D721Med (cell line): ENCODE data around the gene PHLPP1.

Experiments
- DNase-seq: peaks from one replicate; pipeline ENCODE4 v3.0.0; 2011; ENCODE audit warnings: low spot score; ENCODE audit not compliant: insufficient read length
- FAIRE-seq: peaks from 2 replicates; lab custom pipeline; 2011; peaks lifted over from hg19 to GRCh38; lab: Jason Lieb, UNC
- TF ChIP-seq, protein P1 (sequence below): IDR thresholded peaks from 2 replicates; pipeline ENCODE4 v1.5.1; 2012; ENCODE audit warnings: mild to moderate bottlenecking, control low read depth; ENCODE audit not compliant: insufficient read depth; ENCODE audit errors: missing control alignments

PHLPP1 gene

DNA sequence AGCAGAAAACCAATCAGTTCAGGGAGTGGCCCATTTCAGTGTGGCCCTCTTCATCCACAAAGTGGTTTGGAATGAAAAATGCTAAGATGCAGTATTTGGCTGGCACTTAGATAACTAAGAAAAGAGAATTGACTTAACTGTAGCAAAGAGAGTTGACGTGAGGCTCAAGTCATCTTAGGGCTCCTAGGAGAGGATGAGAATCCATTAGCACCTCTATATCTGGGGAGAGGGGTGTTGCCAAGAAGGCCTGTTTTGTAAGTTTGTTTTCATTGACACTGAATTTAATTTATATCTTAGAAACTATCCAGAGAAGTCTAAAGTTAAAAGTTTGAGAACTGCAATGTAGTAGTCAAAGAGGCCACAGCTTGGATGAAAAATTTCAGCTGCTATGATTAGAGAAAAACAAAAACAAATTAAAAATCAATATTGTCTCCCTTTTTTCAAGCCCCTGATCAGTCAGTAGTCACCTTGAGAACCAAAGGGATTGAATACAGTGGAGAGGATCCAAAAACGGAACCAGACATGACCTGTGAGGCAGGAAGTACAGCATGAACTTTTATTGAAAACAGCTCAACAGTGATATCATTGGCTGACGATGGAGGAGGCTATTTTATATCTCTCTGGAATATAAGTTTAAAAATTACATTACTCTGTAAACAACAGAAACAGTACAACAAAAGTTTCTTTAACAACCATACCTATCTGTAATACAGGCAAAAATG is 52.7 kb downstream of the PHLPP1 start:
- no peak for FAIRE-seq
- no peak for DNase-seq
- TF ChIP-seq, protein P1, sequence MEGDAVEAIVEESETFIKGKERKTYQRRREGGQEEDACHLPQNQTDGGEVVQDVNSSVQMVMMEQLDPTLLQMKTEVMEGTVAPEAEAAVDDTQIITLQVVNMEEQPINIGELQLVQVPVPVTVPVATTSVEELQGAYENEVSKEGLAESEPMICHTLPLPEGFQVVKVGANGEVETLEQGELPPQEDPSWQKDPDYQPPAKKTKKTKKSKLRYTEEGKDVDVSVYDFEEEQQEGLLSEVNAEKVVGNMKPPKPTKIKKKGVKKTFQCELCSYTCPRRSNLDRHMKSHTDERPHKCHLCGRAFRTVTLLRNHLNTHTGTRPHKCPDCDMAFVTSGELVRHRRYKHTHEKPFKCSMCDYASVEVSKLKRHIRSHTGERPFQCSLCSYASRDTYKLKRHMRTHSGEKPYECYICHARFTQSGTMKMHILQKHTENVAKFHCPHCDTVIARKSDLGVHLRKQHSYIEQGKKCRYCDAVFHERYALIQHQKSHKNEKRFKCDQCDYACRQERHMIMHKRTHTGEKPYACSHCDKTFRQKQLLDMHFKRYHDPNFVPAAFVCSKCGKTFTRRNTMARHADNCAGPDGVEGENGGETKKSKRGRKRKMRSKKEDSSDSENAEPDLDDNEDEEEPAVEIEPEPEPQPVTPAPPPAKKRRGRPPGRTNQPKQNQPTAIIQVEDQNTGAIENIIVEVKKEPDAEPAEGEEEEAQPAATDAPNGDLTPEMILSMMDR = no peak

DNA sequence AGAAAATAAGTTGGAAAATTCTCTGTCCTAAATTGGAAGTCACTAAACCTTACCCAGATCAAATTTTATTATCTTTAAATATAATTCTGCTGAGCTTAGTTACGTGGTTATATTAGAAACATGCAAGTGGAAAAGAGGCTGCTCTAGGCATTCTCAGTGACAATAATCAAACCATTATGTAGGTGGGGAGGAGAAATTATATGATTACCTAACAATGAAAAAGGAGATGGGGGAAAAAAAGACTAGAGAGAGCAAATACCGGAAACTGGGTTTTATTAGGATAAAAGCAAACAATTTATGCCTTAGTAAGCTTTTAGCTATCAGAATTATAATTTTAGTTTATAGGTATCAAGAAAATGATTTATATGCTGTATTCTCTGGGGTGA is 53.2 kb downstream of the PHLPP1 start:
- TF ChIP-seq, protein P1 = no peak
- FAIRE-seq (no peak), DNase-seq (no peak)

DNA sequence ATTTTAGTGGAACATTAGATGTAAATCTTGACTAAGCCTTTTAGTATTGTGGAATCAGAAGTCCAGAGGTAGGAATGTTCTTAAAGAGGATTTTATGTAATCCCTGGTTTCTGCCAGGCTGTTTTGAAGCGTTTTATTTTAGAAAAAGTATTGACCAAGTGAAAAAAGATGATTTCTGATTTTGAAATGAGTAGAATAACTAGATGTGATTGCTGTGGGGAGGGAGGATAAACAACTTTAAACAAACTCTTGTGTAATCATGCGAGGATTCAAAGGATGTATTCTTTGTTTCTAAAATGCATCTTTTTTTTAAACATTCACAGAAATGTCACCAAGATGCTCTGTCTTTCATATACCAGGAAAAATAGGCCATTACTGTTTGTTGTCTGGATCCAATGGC is 53.9 kb downstream of the PHLPP1 start:
- no peak for FAIRE-seq
- no peak for DNase-seq
- TF ChIP-seq, protein P1 = no peak

DNA sequence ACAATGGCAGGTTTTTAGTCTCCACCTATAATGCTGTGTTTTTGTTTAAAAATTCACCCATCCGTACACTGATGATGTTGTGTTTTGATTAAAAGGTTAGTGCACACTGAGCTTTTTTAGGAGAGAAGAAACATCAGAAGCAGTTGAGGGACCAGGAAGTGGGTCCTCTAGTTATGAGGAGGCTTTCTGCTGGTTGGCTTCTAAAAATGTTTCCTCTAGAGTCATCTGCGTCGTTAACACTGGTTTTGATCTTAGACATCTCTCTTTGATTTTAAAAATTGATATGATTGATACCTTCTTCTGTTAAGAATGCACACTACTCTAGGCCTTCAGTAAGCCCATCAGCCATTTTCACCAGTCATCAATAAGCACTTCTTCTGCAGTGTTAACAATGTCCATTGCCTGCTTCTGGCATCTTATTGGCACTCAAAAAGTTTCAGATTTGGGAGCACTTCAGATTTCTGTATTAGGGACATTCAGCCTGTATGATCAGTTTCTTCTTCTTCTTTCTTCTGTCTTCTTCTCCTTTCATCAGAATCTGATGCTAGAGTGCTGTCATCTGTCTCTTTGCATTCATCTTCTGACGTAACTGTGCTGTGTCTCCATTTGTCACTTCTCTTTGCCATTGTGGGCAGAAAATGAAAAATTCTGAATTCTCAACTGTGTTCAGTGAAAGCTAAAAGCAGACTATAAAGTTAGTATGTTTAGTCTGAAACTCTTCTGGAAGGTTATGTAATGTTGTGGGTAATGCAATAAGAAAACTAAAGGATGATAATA is 56.3 kb downstream of the PHLPP1 start:
- no peak for FAIRE-seq

DNA sequence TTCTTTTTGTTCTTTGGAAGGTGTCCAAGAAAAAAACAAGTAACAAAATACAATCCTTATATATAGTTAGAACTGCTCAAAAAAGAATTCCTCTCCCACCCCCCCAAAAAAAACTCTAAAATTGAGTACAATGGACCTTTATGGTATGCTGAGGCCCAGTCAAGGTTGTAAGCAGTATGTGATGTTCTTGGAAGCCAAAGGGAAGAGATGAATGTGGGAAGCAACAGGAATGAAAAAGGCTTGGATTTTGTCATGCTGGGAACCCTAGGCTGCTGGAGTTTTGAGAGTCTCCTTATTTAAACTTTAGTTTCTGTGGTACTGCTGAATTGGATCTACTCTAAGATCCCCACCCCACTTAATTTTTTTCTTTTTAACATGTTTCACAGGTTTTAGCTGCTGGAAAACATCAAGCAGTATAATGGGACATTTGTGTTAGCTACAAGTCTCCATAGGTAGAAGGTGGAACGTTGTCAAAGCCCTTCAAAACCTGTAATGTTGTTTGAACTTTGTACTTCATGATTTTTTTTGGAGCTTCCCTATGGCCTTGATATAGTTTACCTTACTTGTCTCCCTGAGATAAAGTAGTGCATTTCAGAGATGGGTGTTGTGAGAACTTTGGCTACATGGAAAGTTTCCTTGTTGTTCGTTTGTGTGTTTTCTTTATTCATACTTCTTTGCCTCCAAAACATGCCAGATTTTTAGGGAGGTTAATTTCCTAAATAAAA is 57.7 kb downstream of the PHLPP1 start:
- TF ChIP-seq, protein P1 = no peak
- DNase-seq = no peak
- no peak for FAIRE-seq

More for the DNA sequence above, 56.3 kb downstream of the PHLPP1 start:
- TF ChIP-seq, protein P1 = no peak
- no peak for DNase-seq

DNA sequence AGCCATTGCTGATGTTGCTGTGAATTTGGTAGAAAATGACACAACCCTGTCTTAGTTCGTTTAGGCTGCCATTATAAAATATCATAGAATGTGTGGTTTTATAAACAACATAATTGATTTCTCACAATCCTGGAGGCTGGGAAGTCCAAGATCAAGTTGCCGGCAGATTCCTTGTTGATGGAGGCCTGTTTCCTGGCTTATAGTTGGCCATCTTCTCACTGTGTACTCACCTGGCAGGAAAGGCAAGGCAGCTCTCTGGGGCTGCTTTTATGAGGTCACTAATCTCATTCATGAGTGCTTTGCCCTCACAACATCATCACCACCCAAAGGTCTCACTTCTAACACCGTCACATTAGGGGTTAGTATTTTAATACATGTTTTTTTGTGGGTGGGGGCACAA is 58.4 kb downstream of the PHLPP1 start:
- FAIRE-seq (no peak), DNase-seq (no peak)
- TF ChIP-seq, protein P1 = no peak
